RWPE1 (cell line): ENCODE measurements around the gene DEPDC5.

Experiments
- CTCF ChIA-PET: fragments of 350-600 bp; sonication (Branson Sonifier 250); formaldehyde crosslinking; extraction: SDS; loops from one replicate; lab custom pipeline; 2021; lab: Yijun Ruan, JAX
- POLR2A ChIA-PET: fragments of 400-600 bp; formaldehyde crosslinking; extraction: SDS; loops from one replicate; lab custom pipeline; 2020; ENCODE audit warnings: antibody characterized with exemption; ENCODE audit not compliant: low non-redundant PET; lab: Yijun Ruan, JAX
- DNase-seq: peaks from one replicate; pipeline ENCODE4 v3.0.0; 2012; ENCODE audit warnings: low spot score
- H3K27ac ChIP-seq: fragments of 450-650 bp; 2 replicates; pipeline ENCODE4 v1.5.1; 2017
- TF ChIP-seq, protein P1 (sequence below): fragments of 450-650 bp; conservative IDR thresholded peaks from 2 replicates; pipeline ENCODE4 v1.5.1; 2017; ENCODE audit warnings: low read depth, mild to moderate bottlenecking

The DEPDC5 gene

GRCh38 chr22:31876156-31876920 is 122.5 kb downstream of the DEPDC5 start:
- no peak for DNase-seq
- POLR2A ChIA-PET, result no interaction called here
- peak overlapping the region; percentile 24 for H3K27ac ChIP-seq
- CTCF ChIA-PET, result interaction anchor here (0.7 kb wide), 1 partner anchor 93 kb away, joined by 3 read pairs; no protein-coding TSS in a partner anchor
- TF ChIP-seq, protein P1, sequence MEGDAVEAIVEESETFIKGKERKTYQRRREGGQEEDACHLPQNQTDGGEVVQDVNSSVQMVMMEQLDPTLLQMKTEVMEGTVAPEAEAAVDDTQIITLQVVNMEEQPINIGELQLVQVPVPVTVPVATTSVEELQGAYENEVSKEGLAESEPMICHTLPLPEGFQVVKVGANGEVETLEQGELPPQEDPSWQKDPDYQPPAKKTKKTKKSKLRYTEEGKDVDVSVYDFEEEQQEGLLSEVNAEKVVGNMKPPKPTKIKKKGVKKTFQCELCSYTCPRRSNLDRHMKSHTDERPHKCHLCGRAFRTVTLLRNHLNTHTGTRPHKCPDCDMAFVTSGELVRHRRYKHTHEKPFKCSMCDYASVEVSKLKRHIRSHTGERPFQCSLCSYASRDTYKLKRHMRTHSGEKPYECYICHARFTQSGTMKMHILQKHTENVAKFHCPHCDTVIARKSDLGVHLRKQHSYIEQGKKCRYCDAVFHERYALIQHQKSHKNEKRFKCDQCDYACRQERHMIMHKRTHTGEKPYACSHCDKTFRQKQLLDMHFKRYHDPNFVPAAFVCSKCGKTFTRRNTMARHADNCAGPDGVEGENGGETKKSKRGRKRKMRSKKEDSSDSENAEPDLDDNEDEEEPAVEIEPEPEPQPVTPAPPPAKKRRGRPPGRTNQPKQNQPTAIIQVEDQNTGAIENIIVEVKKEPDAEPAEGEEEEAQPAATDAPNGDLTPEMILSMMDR, result no peak

DNA sequence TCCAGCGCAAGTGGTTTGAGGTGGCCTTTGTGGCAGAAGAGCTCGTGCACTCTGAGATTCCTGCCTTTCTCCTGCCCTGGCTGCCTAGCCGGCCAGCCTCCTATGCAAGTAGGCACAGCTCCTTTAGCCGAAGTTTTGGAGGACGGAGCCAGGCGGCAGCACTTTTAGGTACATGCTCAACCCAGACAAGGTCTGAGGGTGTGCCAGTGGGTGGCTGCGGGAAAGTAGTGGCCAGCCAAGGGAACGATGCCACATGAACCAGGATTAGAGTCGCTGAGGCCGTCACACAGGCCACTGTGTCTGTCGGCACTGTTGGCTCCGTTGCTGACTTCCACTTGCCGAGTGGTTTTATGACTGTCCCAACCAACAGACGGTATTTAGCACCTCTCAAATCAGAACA is 125.8 kb downstream of the DEPDC5 start:
- TF ChIP-seq, protein P1, result no peak
- CTCF ChIA-PET, result no interaction called here
- H3K27ac ChIP-seq, result no peak overlapping the region
- POLR2A ChIA-PET, result no interaction called here
- no peak for DNase-seq

GRCh38 chr22:31881200-31881599 is 127.4 kb downstream of the DEPDC5 start:
- CTCF ChIA-PET, result no interaction called here
- DNase-seq, result no peak
- H3K27ac ChIP-seq, result no peak overlapping the region
- TF ChIP-seq, protein P1, result no peak
- POLR2A ChIA-PET, result interaction anchor here (0.7 kb wide), 1 partner anchor 26 kb away, joined by 4 read pairs; no protein-coding TSS in a partner anchor

DNA sequence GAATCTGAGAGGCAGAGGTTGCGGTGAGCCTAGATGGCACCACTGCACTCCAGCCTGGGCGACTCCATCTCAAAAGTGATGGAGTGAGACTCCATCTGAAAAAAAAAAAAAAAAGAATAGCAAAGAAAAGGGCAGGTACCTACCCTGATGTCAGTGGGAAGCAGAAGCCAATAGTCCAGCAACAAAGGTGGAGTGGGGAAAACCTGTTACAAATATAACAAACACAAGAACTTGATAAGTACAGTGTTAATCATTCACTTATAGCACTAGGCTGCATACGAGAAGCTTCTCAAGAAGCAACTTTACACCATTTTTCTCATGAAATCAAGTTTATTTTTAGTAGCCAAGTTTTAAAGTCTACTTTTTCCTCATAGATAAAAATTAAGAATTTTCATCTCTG is 128.0 kb downstream of the DEPDC5 start:
- ChIA-PET CTCF (interaction anchor here (0.6 to 0.7 kb wide), 2 partner anchors 19 to 251 kb away, joined by 3 to 5 read pairs; no protein-coding TSS in a partner anchor), POLR2A (interaction anchor here (0.7 kb wide), 1 partner anchor 25 kb away, joined by 4 read pairs; no protein-coding TSS in a partner anchor)
- TF ChIP-seq, protein P1, result no peak

GRCh38 chr22:31882971-31883370 is 129.2 kb downstream of the DEPDC5 start:
- ChIA-PET POLR2A (no interaction called here), CTCF (no interaction called here)
- DNase-seq, result no peak
- H3K27ac ChIP-seq, result no peak overlapping the region
- TF ChIP-seq, protein P1, result no peak

More for the DNA sequence above, 128.0 kb downstream of the DEPDC5 start:
- no peak overlapping the region for H3K27ac ChIP-seq
- no peak for DNase-seq

DNA sequence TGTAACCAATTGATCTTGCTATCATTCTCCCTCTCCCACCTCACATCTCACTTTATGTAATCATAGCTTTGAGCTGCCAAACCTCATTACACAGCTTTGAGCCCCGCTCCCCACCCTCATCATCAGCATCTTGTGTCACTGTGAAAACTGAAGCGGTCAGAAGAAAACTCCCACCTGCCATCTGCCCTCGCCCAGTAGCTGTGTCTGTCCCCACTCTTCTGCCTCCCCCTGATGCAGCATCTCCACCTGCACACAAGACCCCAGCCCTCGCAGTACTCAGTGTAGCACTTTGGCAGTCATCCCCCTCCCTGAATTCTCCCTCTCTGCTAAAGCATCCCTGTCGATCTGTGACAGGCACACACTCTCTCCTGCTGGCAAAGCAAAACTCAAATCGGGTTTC is 130.2 kb downstream of the DEPDC5 start:
- no peak for DNase-seq
- H3K27ac ChIP-seq, result no peak overlapping the region
- POLR2A ChIA-PET, result no interaction called here
- TF ChIP-seq, protein P1, result no peak
- CTCF ChIA-PET, result no interaction called here
